Smooth muscle cell (in vitro differentiated cells): ENCODE measurements around the gene LCN2. TPM values are rescaled to one million over a fixed set of nuclear protein-coding genes. Genes with fewer than 3 reads are reported as not detected.
A peak's percentile ranks its signal among the peaks of the same experiment; 100 is the strongest.

Experiments used
- DNase-seq: peaks from one replicate; lab custom pipeline; 2025; ENCODE audit not compliant: unreplicated experiment; lab: John Stamatoyannopoulos, UW
- H2AFZ ChIP-seq: fragments of 200-600 bp; sonication (generic); 2 replicates; pipeline ENCODE4 v1.6.0; 2016; ENCODE audit warnings: antibody characterized with exemption, low read depth, mild to moderate bottlenecking
- H3F3A ChIP-seq: fragments of 200-600 bp; sonication (generic); 2 replicates; pipeline ENCODE4 v1.6.0; 2017; ENCODE audit warnings: antibody characterized with exemption, low read depth
- H3K27ac ChIP-seq: fragments of 200-600 bp; sonication (generic); 2 replicates; pipeline ENCODE4 v1.5.1; 2016; ENCODE audit warnings: low read depth, mild to moderate bottlenecking
- H3K27me3 ChIP-seq: fragments of 200-600 bp; sonication (generic); 2 replicates; pipeline ENCODE4 v1.6.1; 2016; ENCODE audit warnings: low read depth, mild to moderate bottlenecking
- H3K36me3 ChIP-seq: fragments of 200-600 bp; sonication (generic); 2 replicates; pipeline ENCODE4 v1.5.1; 2016; ENCODE audit warnings: low read depth
- H3K4me1 ChIP-seq: fragments of 200-600 bp; sonication (generic); 2 replicates; pipeline ENCODE4 v1.5.1; 2016; ENCODE audit warnings: low read depth
- H3K4me2 ChIP-seq: fragments of 200-600 bp; sonication (generic); 2 replicates; pipeline ENCODE4 v1.6.0; 2016; ENCODE audit warnings: mild to moderate bottlenecking
- H3K4me3 ChIP-seq: fragments of 200-600 bp; sonication (generic); 2 replicates; pipeline ENCODE4 v1.5.1; 2016; ENCODE audit warnings: mild to moderate bottlenecking
- H3K79me2 ChIP-seq: fragments of 200-600 bp; sonication (generic); 2 replicates; pipeline ENCODE4 v1.6.0; 2016; ENCODE audit warnings: low read depth, mild to moderate bottlenecking
- H3K9ac ChIP-seq: fragments of 200-600 bp; sonication (generic); 2 replicates; pipeline ENCODE4 v1.6.0; 2016; ENCODE audit warnings: low read depth
- H3K9me3 ChIP-seq: fragments of 200-600 bp; sonication (generic); replicated peaks from 2 replicates; pipeline ENCODE4 v1.5.1; 2016; ENCODE audit warnings: low read depth
- H4K20me1 ChIP-seq: fragments of 200-600 bp; sonication (generic); 2 replicates; pipeline ENCODE4 v1.6.0; 2016; ENCODE audit warnings: low read depth
- WGBS: methylation state at CpG from one replicate; pipeline ENCODE4 v1.1.7; 2016; ENCODE audit warnings: low lambda C conversion rate; 5-methylcytosine and 5-hydroxymethylcytosine counted together
- polyA plus RNA-seq: library from polyadenylated mRNA; unstranded; fragments of >200 nt; fragmentation: Nextera tagmentation; extraction: Ambion mirVana; gene quantifications from 2 replicates; pipeline ENCODE4 v1.2.1, GENCODE V29; 2016
- total RNA-seq: library from RNA; depleted of rRNA; stranded (reverse); fragments of >200 nt; gene quantifications from 2 replicates; pipeline ENCODE4 v1.2.3, GENCODE V29; 2014
- TF ChIP-seq, protein P1 (sequence below): fragments of 200-600 bp; sonication (generic); IDR thresholded peaks from 2 replicates; pipeline ENCODE4 v1.5.1; 2017; ENCODE audit warnings: borderline replicate concordance, mild to moderate bottlenecking, antibody characterized with exemption; ENCODE audit not compliant: insufficient read depth, poor library complexity, severe bottlenecking

The LCN2 gene
- total and polyA plus RNA-seq, 2 experiments from 2014 or later: not detected

DNA sequence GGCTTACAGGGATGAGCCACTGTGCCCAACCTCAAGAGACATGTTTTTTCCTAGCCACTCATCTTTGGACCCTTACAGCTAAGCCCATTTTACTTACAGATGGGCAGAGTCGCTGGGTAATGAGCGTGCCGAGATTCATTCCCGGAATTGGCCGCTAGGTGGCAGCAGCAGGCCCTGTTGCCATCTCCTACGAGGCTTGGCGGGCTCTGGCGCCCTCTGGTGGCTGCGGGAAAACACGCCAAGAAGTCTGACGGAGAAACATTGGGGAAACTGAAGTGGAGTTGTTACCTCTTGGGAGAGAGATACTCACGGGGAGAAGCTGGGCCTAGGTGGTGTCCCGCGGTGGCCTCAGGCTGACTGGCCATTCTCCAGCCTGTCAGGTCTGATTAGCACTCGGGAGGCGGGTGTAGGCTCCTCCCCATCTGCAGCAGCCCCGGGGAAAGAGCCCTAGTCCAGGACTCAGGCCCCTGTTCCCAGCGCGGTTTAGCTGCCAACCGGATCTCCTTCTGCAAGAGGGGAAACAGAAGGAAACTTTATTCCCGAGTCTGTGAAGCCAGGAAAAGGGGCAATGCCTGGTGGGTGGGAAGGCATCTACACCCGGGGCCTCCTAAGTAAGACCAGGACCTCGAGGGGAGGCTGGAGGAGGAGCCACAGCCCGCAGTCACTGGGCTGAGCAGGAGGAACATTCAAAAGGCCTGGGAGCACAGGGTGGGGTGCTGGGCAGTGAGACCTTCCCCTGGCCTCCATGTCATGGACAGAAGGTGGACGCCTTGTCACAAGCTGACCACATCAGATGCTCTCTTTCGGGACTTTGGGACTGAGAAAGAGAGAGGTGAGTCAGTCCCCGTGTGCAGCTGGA lies 31.4 kb upstream of the LCN2 start:
- 20% methylated on average over 27 of the region's 27 CpGs for WGBS
- Histone ChIP-seq H3K9me3 (no peaks in the 10 kb centered on the region), H3F3A (no peaks in the 10 kb centered on the region), H3K4me1 (no peaks in the 10 kb centered on the region), H4K20me1 (no peaks in the 10 kb centered on the region), H3K4me3 (no peak overlapping the region), H3K36me3 (no peaks in the 10 kb centered on the region), H3K79me2 (no peaks in the 10 kb centered on the region), H3K27ac (no peak overlapping the region), H3K9ac (no peak overlapping the region), H3K27me3 (no peaks in the 10 kb centered on the region), H3K4me2 (peak overlapping the region; percentile 66), H2AFZ (no peak overlapping the region)
- DNase-seq: peak; percentile 91
- TF ChIP-seq, protein P1, sequence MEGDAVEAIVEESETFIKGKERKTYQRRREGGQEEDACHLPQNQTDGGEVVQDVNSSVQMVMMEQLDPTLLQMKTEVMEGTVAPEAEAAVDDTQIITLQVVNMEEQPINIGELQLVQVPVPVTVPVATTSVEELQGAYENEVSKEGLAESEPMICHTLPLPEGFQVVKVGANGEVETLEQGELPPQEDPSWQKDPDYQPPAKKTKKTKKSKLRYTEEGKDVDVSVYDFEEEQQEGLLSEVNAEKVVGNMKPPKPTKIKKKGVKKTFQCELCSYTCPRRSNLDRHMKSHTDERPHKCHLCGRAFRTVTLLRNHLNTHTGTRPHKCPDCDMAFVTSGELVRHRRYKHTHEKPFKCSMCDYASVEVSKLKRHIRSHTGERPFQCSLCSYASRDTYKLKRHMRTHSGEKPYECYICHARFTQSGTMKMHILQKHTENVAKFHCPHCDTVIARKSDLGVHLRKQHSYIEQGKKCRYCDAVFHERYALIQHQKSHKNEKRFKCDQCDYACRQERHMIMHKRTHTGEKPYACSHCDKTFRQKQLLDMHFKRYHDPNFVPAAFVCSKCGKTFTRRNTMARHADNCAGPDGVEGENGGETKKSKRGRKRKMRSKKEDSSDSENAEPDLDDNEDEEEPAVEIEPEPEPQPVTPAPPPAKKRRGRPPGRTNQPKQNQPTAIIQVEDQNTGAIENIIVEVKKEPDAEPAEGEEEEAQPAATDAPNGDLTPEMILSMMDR: peak; percentile 100

DNA sequence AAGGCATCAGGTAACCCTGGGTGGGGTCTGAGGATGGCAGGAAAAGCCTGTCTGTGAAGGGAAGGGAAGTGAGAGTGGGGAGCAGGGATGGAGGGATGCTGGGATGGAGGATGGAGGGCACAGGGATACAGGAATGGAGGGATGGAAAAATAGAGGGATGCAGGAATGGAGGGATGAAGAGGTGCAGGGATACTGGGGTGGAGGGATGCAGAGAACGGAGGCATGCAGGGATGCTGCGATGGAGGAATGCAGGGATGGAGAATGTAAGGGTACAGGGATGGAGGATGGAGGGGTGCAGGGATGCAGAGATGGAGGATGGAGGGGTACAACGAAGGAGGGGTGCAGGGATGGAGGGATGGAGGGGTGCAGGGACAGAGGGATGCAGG lies 30.8 kb upstream of the LCN2 start:
- Histone ChIP-seq H3K27ac (no peak overlapping the region), H3K27me3 (no peaks in the 10 kb centered on the region), H3K4me1 (no peaks in the 10 kb centered on the region), H3K4me3 (no peak overlapping the region), H3K4me2 (no peak overlapping the region), H3K9me3 (no peaks in the 10 kb centered on the region), H3F3A (no peaks in the 10 kb centered on the region), H3K9ac (no peak overlapping the region), H3K36me3 (no peaks in the 10 kb centered on the region), H4K20me1 (no peaks in the 10 kb centered on the region), H2AFZ (no peak overlapping the region), H3K79me2 (no peaks in the 10 kb centered on the region)
- no peak for DNase-seq
- WGBS: 68% methylated on average over 2 of the region's 3 CpGs
- TF ChIP-seq, protein P1: no peak

DNA sequence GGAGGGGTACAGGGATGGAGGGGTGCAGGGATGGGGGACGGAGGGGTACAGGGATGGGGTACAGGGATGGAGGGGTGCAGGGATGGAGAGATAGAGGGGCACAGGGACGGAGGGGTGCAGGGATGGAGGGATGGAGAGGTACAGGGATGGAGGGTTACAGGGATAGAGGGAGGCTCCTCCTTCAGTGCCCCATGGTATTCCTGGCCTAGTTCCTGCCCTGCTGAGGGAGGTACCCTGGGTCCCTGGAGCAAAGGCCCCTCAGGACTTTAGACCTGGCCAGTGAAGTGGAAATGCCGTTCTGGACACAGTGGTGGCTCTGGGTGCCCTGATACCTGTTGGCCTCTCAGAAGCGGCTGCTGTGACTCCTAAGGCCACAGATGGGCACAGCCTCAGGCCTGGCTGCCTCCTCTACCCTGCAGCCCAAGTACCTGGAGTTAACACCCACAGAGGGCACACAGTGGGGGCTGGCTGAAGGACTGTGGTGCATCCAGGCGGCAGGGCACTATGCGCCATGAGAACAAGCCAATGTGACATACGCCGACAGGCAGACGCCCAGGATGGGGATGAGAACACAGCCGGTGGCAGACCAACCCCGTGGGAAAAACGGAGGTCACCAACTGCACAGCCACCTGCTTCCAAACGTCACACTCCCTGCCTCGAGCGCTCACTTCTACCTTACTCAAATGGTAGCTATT lies 30.1 kb upstream of the LCN2 start:
- TF ChIP-seq, protein P1: no peak
- no peak overlapping the region for H3K4me3 ChIP-seq
- no peaks in the 10 kb centered on the region for H3K79me2 ChIP-seq
- no peak overlapping the region for H2AFZ ChIP-seq
- DNase-seq: no peak
- no peaks in the 10 kb centered on the region for H3K9me3 ChIP-seq
- H3K27me3 ChIP-seq: no peaks in the 10 kb centered on the region
- no peaks in the 10 kb centered on the region for H4K20me1 ChIP-seq
- no peak overlapping the region for H3K27ac ChIP-seq
- H3K4me1 ChIP-seq: no peaks in the 10 kb centered on the region
- WGBS: 87% methylated on average over 13 of the region's 15 CpGs
- no peaks in the 10 kb centered on the region for H3F3A ChIP-seq
- H3K4me2 ChIP-seq: no peak overlapping the region
- H3K9ac ChIP-seq: no peak overlapping the region
- H3K36me3 ChIP-seq: no peaks in the 10 kb centered on the region
